SJCRH30 (cell line): ENCODE data around the gene SLC2A2. TPM values are rescaled to one million over a fixed set of nuclear protein-coding genes. Genes with fewer than 3 reads are reported as not detected.

Experiments
- DNase-seq, 2 experiments: peaks; one replicate each; pipeline ENCODE4 v3.0.0-alpha.2; 2015 to 2020
- H3K27ac ChIP-seq: fragments of 250-450 bp; sonication (Bioruptor Pico); 2 replicates; pipeline ENCODE4 v1.5.1; 2020; ENCODE audit warnings: mild to moderate bottlenecking, moderate library complexity
- H3K27me3 ChIP-seq: fragments of 250-450 bp; sonication (Bioruptor Pico); 2 replicates; pipeline ENCODE4 v1.5.1; 2020; ENCODE audit warnings: mild to moderate bottlenecking, moderate library complexity
- H3K36me3 ChIP-seq: fragments of 250-450 bp; sonication (Bioruptor Pico); 2 replicates; pipeline ENCODE4 v1.5.1; 2020; ENCODE audit warnings: mild to moderate bottlenecking, moderate library complexity
- H3K4me1 ChIP-seq: fragments of 250-450 bp; sonication (Bioruptor Pico); 2 replicates; pipeline ENCODE4 v1.5.1; 2020; ENCODE audit warnings: mild to moderate bottlenecking, moderate library complexity
- H3K4me3 ChIP-seq: fragments of 250-450 bp; sonication (Bioruptor Pico); 2 replicates; pipeline ENCODE4 v1.5.1; 2020; ENCODE audit warnings: mild to moderate bottlenecking, moderate library complexity
- H3K9me3 ChIP-seq: fragments of 250-450 bp; sonication (Bioruptor Pico); replicated peaks from 2 replicates; pipeline ENCODE4 v1.5.1; 2020; ENCODE audit warnings: mild to moderate bottlenecking, moderate library complexity
- total RNA-seq: library from RNA; depleted of rRNA; stranded (reverse); fragments of >200 nt; shearing (Covaris generic); gene quantifications from 2 replicates; pipeline ENCODE4 v1.2.3, GENCODE V29; 2014; rRNA removed

The SLC2A2 gene
- total RNA-seq, 1 experiment from 2014 or later = not detected

DNA sequence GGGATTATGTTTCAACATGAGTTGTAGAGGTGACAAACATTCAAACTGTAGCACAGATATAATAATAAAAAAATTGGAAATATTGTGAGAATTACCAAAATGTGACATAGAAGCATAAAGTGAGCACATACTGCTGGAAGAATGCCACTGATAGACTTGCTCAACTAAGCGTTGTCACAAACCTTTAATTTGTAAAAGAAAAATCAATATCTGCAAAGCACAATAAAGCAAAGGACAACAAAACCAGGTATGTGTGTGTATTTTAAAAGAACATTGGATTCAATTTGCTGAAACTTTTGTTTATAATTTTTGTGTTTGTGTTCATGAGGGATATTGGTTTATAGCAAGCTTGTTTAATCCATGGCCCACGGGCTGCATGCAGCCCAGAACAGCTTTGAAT is 77.3 kb downstream of the SLC2A2 start:
- H3K9me3 ChIP-seq = 0 out of 2 replicates have a peak, but pooled peaks cover 4% of the 10 kb centered on the region
- H3K4me3 ChIP-seq = no peak overlapping the region
- no peaks in the 10 kb centered on the region for H3K36me3 ChIP-seq
- no peak for DNase-seq
- H3K27ac ChIP-seq = no peak overlapping the region
- H3K27me3 ChIP-seq = no peaks in the 10 kb centered on the region
- no peaks in the 10 kb centered on the region for H3K4me1 ChIP-seq

DNA sequence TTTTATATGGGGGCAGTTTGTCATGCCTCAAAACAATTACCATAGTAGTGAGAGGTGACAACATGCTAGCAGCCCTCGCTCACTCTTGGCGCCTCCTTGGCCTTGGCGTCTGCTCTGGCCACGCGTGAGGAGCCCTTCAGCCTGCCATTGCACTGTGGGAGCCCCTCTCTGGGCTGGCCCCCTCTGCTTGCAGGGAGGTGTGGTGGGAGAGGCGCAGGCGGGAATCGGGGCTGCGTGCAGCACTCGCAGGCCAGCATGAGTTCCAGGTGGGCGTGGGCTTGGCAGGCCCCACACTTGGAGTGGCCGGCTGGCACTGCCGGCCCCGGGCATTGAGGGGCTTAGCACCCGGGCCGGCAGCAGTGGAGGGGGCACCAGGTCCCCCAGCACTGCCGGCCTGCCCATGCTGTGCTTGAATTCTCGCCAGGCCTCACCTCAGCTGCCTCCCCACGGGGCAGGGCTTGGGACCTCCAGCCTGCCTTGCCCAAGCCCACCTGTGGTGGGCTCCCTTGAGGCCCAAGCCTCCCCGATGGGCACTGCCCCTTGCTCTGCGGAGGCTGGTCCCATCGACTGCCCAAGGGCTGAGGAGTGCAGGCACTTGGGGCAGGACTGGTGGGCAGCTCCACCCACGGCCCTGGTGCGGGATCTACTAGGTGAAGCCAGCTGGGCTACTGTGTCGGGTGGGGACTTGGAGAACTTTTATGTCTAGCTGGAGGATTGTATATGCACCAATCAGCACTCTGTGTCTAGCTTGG is 79.3 kb downstream of the SLC2A2 start:
- no peak for DNase-seq
- H3K27ac ChIP-seq = no peak overlapping the region
- H3K36me3 ChIP-seq = no peaks in the 10 kb centered on the region

More for the DNA sequence above, 79.3 kb downstream of the SLC2A2 start:
- Histone ChIP-seq H3K27me3 (no peaks in the 10 kb centered on the region), H3K4me1 (no peaks in the 10 kb centered on the region), H3K4me3 (no peak overlapping the region), H3K9me3 (0 out of 2 replicates have a peak, but pooled peaks cover 4% of the 10 kb centered on the region)

Other genes with a start within 250 kb of the SLC2A2 start
- 45.2 and 52.8 TPM in 2 replicates for gene RPL22L1, start 156.5 kb downstream of the SLC2A2 start, total RNA-seq
- 4.4 and 7.3 TPM in 2 replicates for gene EIF5A2, start 118.1 kb downstream of the SLC2A2 start, total RNA-seq